Measurements from ENCODE around the gene CREB3L1. TPM values are rescaled to one million over a fixed set of nuclear protein-coding genes. Genes with fewer than 3 reads are reported as not detected.

Gene CREB3L1
- 0.42 and 1.9 TPM in 2 replicates for total RNA-seq

- no peak for DNase-seq (ENCODE audit: low read depth, low spot score)
These were observed at the start of gene CREB3L1 for GRCh38 chr11:46277622-46278386. TSS of gene CREB3L1 (plus strand) at chr11:46277662. CDS start at chr11:46278112, 450 bp downstream.

- no peak for DNase-seq (ENCODE audit: low read depth, low spot score)
These were observed 48.2 kb upstream of the CREB3L1 start for GRCh38 chr11:46229230-46229629.

GRCh38 chr11:46234311-46234710 lies 43.2 kb upstream of the CREB3L1 start:
- DNase-seq (ENCODE audit: low read depth, low spot score) = no peak

GRCh38 chr11:46235777-46236688 lies 41.4 kb upstream of the CREB3L1 start:
- no peak for DNase-seq (ENCODE audit: low read depth, low spot score)

- no peak for DNase-seq (ENCODE audit: low read depth, low spot score)
These were observed 40.6 kb upstream of the CREB3L1 start for GRCh38 chr11:46236918-46237247.

- peak; percentile 57 for DNase-seq (ENCODE audit: low read depth, low spot score)
These were observed 40.0 kb upstream of the CREB3L1 start for GRCh38 chr11:46237248-46238077.

- peak; percentile 59 for DNase-seq (ENCODE audit: low read depth, low spot score)
These were observed 39.1 kb upstream of the CREB3L1 start for GRCh38 chr11:46238078-46238966.

GRCh38 chr11:46238967-46239800 lies 38.3 kb upstream of the CREB3L1 start:
- peak; percentile 40 for DNase-seq (ENCODE audit: low read depth, low spot score)

GRCh38 chr11:46239801-46240061 lies 37.7 kb upstream of the CREB3L1 start:
- no peak for DNase-seq (ENCODE audit: low read depth, low spot score)

GRCh38 chr11:46240371-46240770 lies 37.1 kb upstream of the CREB3L1 start:
- no peak for DNase-seq (ENCODE audit: low read depth, low spot score)

- DNase-seq (ENCODE audit: low read depth, low spot score) = no peak
These were observed 36.6 kb upstream of the CREB3L1 start for GRCh38 chr11:46240861-46241260.

GRCh38 chr11:46242041-46242951 lies 35.2 kb upstream of the CREB3L1 start:
- DNase-seq (ENCODE audit: low read depth, low spot score) = no peak

GRCh38 chr11:46242952-46243795 lies 34.3 kb upstream of the CREB3L1 start:
- DNase-seq (ENCODE audit: low read depth, low spot score) = peak; percentile 32

GRCh38 chr11:46243796-46244109 lies 33.7 kb upstream of the CREB3L1 start:
- no peak for DNase-seq (ENCODE audit: low read depth, low spot score)

GRCh38 chr11:46246521-46246920 lies 30.9 kb upstream of the CREB3L1 start:
- no peak for DNase-seq (ENCODE audit: low read depth, low spot score)

- no peak for DNase-seq (ENCODE audit: low read depth, low spot score)
These were observed 30.4 kb upstream of the CREB3L1 start for GRCh38 chr11:46247090-46247489.

GRCh38 chr11:46247659-46248058 lies 29.8 kb upstream of the CREB3L1 start:
- no peak for DNase-seq (ENCODE audit: low read depth, low spot score)
